ENCODE data around the gene DAPL1.

The DAPL1 gene

GRCh38 chr2:158778243-158778642, 16.9 kb upstream of the DAPL1 start:
- no peak for FAIRE-seq

- FAIRE-seq, result no peak
These were observed 15.5 kb upstream of the DAPL1 start for GRCh38 chr2:158779621-158780020.

- FAIRE-seq, result no peak
These were observed 13.7 kb upstream of the DAPL1 start for GRCh38 chr2:158781353-158781961.

- FAIRE-seq, result no peak
These were observed 13.0 kb upstream of the DAPL1 start for GRCh38 chr2:158782136-158782535.

GRCh38 chr2:158782616-158783015, 12.5 kb upstream of the DAPL1 start:
- FAIRE-seq, result no peak

- FAIRE-seq, result no peak
These were observed 11.2 kb upstream of the DAPL1 start for GRCh38 chr2:158783923-158784322.

GRCh38 chr2:158786897-158787296, 8.2 kb upstream of the DAPL1 start:
- FAIRE-seq, result no peak

- no peak for FAIRE-seq
These were observed 6.2 kb upstream of the DAPL1 start for GRCh38 chr2:158788951-158789350.

- FAIRE-seq, result no peak
These were observed 1.5 kb downstream of the DAPL1 start for GRCh38 chr2:158796652-158797051.

- FAIRE-seq, result no peak
These were observed 3.0 kb downstream of the DAPL1 start for GRCh38 chr2:158797963-158798700.

- peak; percentile 38 for FAIRE-seq
These were observed 4.1 kb downstream of the DAPL1 start for GRCh38 chr2:158799181-158799580.

GRCh38 chr2:158803506-158803905, 8.4 kb downstream of the DAPL1 start:
- no peak for FAIRE-seq

- no peak for FAIRE-seq
These were observed 10.1 kb downstream of the DAPL1 start for GRCh38 chr2:158805255-158805654.

GRCh38 chr2:158805936-158806335, 10.8 kb downstream of the DAPL1 start:
- no peak for FAIRE-seq

- no peak for FAIRE-seq
These were observed 11.8 kb downstream of the DAPL1 start for GRCh38 chr2:158806941-158807340.

GRCh38 chr2:158808426-158808825, 13.3 kb downstream of the DAPL1 start:
- FAIRE-seq, result no peak

- FAIRE-seq, result no peak
These were observed 14.7 kb downstream of the DAPL1 start for GRCh38 chr2:158809816-158810215.

- FAIRE-seq, result no peak
These were observed 15.8 kb downstream of the DAPL1 start for GRCh38 chr2:158810731-158811460.

GRCh38 chr2:158815166-158815565, 20.0 kb downstream of the DAPL1 start:
- FAIRE-seq, result no peak

- FAIRE-seq, result no peak
These were observed 20.5 kb downstream of the DAPL1 start for GRCh38 chr2:158815658-158816057.

GRCh38 chr2:158817588-158817987, 22.5 kb downstream of the DAPL1 start:
- no peak for FAIRE-seq

GRCh38 chr2:158818511-158818910, 23.4 kb downstream of the DAPL1 start:
- FAIRE-seq, result no peak

GRCh38 chr2:158822193-158822592, 27.1 kb downstream of the DAPL1 start:
- no peak for FAIRE-seq
